H1 (cell line): ENCODE results near the gene DOCK11. TPM values are rescaled to one million over a fixed set of nuclear protein-coding genes. Genes with fewer than 3 reads are reported as not detected.

Experiments
- CTCF ChIA-PET: fragments of 300-600 bp; sonication (Branson Sonifier 250); formaldehyde crosslinking; loops from one replicate; lab custom pipeline; 2021; ENCODE audit not compliant: partially characterized antibody; lab: Charles Lee
- POLR2A ChIA-PET: fragments of 300-600 bp; sonication (Branson Sonifier 250); formaldehyde crosslinking; loops from one replicate; lab custom pipeline; 2021; ENCODE audit warnings: inconsistent platforms; ENCODE audit not compliant: partially characterized antibody; lab: Charles Lee
- DNase-seq, 2 experiments: peaks; one replicate each; pipeline versions ENCODE4 v3.0.0 to v3.0.0-alpha.2; 2010 to 2022; ENCODE audit warnings: low spot score in 2 of 2, low read depth in 1 of 2, mixed read lengths in 1 of 2
- FAIRE-seq: peaks from 2 replicates; lab custom pipeline; 2011; peaks lifted over from hg19 to GRCh38; lab: Jason Lieb, UNC
- H2AFZ ChIP-seq: 2 replicates; pipeline ENCODE4 v1.8.1; 2012; ENCODE audit warnings: low read length, inconsistent platforms
- H2AK5ac ChIP-seq: 2 replicates; pipeline ENCODE4 v1.6.1; 2013; ENCODE audit warnings: low read depth, low read length
- H2BK120ac ChIP-seq: replicated peaks from 2 replicates; pipeline ENCODE3; 2013; ENCODE audit warnings: low read depth, low read length, inconsistent platforms
- H2BK12ac ChIP-seq: 2 replicates; pipeline ENCODE4 v1.6.1; 2013; ENCODE audit warnings: low read depth, low read length
- H2BK15ac ChIP-seq: 2 replicates; pipeline ENCODE4 v1.6.1; 2013; ENCODE audit warnings: low read length
- H2BK20ac ChIP-seq: 2 replicates; pipeline ENCODE4 v1.6.1; 2013; ENCODE audit warnings: low read length
- H2BK5ac ChIP-seq: 2 replicates; pipeline ENCODE4 v1.6.1; 2013; ENCODE audit warnings: low read depth, low read length
- H3K14ac ChIP-seq: 2 replicates; pipeline ENCODE4 v1.6.1; 2013; ENCODE audit warnings: inconsistent platforms; ENCODE audit not compliant: insufficient read length
- H3K18ac ChIP-seq: 2 replicates; pipeline ENCODE4 v1.6.1; 2013; ENCODE audit warnings: low read length; ENCODE audit errors: extremely low read depth
- H3K23ac ChIP-seq: 2 replicates; pipeline ENCODE4 v1.6.1; 2013; ENCODE audit warnings: inconsistent platforms; ENCODE audit not compliant: insufficient read length
- H3K23me2 ChIP-seq: 2 replicates; pipeline ENCODE4 v1.6.1; 2013; ENCODE audit warnings: low read depth, low read length
- H3K27ac ChIP-seq: 2 replicates; pipeline ENCODE4 v1.6.1; 2011; ENCODE audit warnings: low read depth, low read length, inconsistent platforms
- H3K27me3 ChIP-seq, 4 experiments: replicated peaks in 1 of 4; 1 replicate in 1 of 4; 2 replicates in 3 of 4; pipeline versions ENCODE4 v1.6.1 to v1.8.1; 2011 to 2013; ENCODE audit warnings: low read length in 3 of 4, mild to moderate bottlenecking in 3 of 4, inconsistent platforms in 2 of 4, mixed read lengths in 2 of 4, moderate library complexity in 1 of 4; ENCODE audit not compliant: control insufficient read depth in 3 of 4, insufficient read depth in 3 of 4; ENCODE audit errors: extremely low read depth in 1 of 4
- H3K36me3 ChIP-seq, 4 experiments: 2 replicates each; pipeline versions ENCODE4 v1.6.1 to v1.8.1; 2011 to 2013; ENCODE audit warnings: mild to moderate bottlenecking in 4 of 4, low read length in 3 of 4, moderate library complexity in 2 of 4, control low read depth in 1 of 4, inconsistent platforms in 1 of 4; ENCODE audit not compliant: insufficient read depth in 4 of 4, control insufficient read depth in 2 of 4
- H3K4ac ChIP-seq: replicated peaks from 2 replicates; pipeline ENCODE3; 2013; ENCODE audit warnings: low read length, low read depth, mixed read lengths, inconsistent platforms; ENCODE audit not compliant: insufficient read length
- H3K4me1 ChIP-seq, 4 experiments: replicated peaks in 1 of 4; 1 replicate in 1 of 4; 2 replicates in 3 of 4; pipeline versions ENCODE4 v1.6.1 to v1.8.1; 2011 to 2013; ENCODE audit warnings: low read length in 3 of 4, inconsistent platforms in 2 of 4, mixed read lengths in 1 of 4; ENCODE audit not compliant: insufficient read depth in 4 of 4, control insufficient read depth in 3 of 4
- H3K4me2 ChIP-seq, 2 experiments: 2 replicates each; pipeline versions ENCODE4 v1.6.1 to v1.8.1; 2011 to 2013; ENCODE audit warnings: low read depth in 2 of 2, low read length in 2 of 2, control low read depth in 1 of 2, inconsistent platforms in 1 of 2, mild to moderate bottlenecking in 1 of 2; ENCODE audit not compliant: insufficient read depth in 1 of 2
- H3K4me3 ChIP-seq, 4 experiments: fragments of 200-600, 300-600 bp in 1 of 4; sonication (generic), shearing (Covaris generic), sonication (Bioruptor Twin) in 1 of 4; 2 replicates each; pipeline versions ENCODE4 v1.5.1 to v1.8.1; 2011 to 2016; ENCODE audit warnings: low read length in 4 of 4, low read depth in 3 of 4, control low read depth in 2 of 4, inconsistent platforms in 2 of 4, mild to moderate bottlenecking in 2 of 4, mixed read lengths in 1 of 4, moderate library complexity in 1 of 4; ENCODE audit not compliant: insufficient read depth in 2 of 4; ENCODE audit errors: extremely low read depth in 1 of 4
- H3K56ac ChIP-seq: replicated peaks from 2 replicates; pipeline ENCODE3; 2013; ENCODE audit warnings: low read depth, mild to moderate bottlenecking, mixed read lengths, low read length, inconsistent platforms; ENCODE audit not compliant: insufficient read length
- H3K79me1 ChIP-seq: 2 replicates; pipeline ENCODE4 v1.6.1; 2013; ENCODE audit warnings: low read depth, low read length, control low read depth
- H3K79me2 ChIP-seq, 2 experiments: 2 replicates each; pipeline versions ENCODE4 v1.6.1 to v1.8.1; 2012 to 2013; ENCODE audit warnings: low read length in 2 of 2, mild to moderate bottlenecking in 2 of 2, inconsistent platforms in 1 of 2; ENCODE audit not compliant: insufficient read depth in 2 of 2, control insufficient read depth in 1 of 2
- H3K9ac ChIP-seq, 4 experiments: replicated peaks in 1 of 4; 1 replicate in 1 of 4; 2 replicates in 3 of 4; pipeline versions ENCODE4 v1.6.1 to v1.8.1; 2011 to 2013; ENCODE audit warnings: low read depth in 3 of 4, low read length in 3 of 4, control low read depth in 2 of 4, mild to moderate bottlenecking in 2 of 4, moderate library complexity in 2 of 4, inconsistent platforms in 1 of 4; ENCODE audit errors: extremely low read depth in 1 of 4
- H3K9me3 ChIP-seq, 2 experiments: 2 replicates each; pipeline versions ENCODE4 v1.6.1 to v1.8.1; 2012 to 2013; ENCODE audit warnings: mild to moderate bottlenecking in 2 of 2, moderate library complexity in 2 of 2, control low read depth in 1 of 2, inconsistent platforms in 1 of 2, low read depth in 1 of 2, low read length in 1 of 2, mixed read lengths in 1 of 2; ENCODE audit not compliant: insufficient read depth in 2 of 2
- H4K20me1 ChIP-seq, 2 experiments: replicated peaks in 1 of 2; 2 replicates each; pipeline versions ENCODE3 to v1.8.1; 2011 to 2013; ENCODE audit warnings: inconsistent platforms in 2 of 2, low read length in 2 of 2, mild to moderate bottlenecking in 1 of 2; ENCODE audit not compliant: insufficient read depth in 2 of 2, control insufficient read depth in 1 of 2
- H4K5ac ChIP-seq: 2 replicates; pipeline ENCODE4 v1.6.1; 2013; ENCODE audit warnings: low read length, low read depth, mixed read lengths, inconsistent platforms; ENCODE audit not compliant: insufficient read length
- H4K8ac ChIP-seq: 2 replicates; pipeline ENCODE4 v1.8.0; 2013; ENCODE audit warnings: mild to moderate bottlenecking, moderate library complexity, low read length, inconsistent platforms; ENCODE audit not compliant: insufficient read depth; ENCODE audit errors: extremely low read depth
- H4K91ac ChIP-seq: replicated peaks from 2 replicates; pipeline ENCODE3; 2013; ENCODE audit warnings: low read length, mixed read lengths, inconsistent platforms; ENCODE audit not compliant: insufficient read length
- BCL11A ChIP-seq, 2 experiments: IDR thresholded peaks; one replicate each; pipeline ENCODE4 v1.6.1; 2011; ENCODE audit warnings: low read depth in 2 of 2, low read length in 2 of 2, mild to moderate bottlenecking in 2 of 2
- EP300 ChIP-seq, 2 experiments: IDR thresholded peaks; 1 replicate in 1 of 2; 2 replicates in 1 of 2; pipeline ENCODE4 v1.6.1; 2011 to 2012; ENCODE audit warnings: low read depth in 2 of 2, low read length in 2 of 2, mild to moderate bottlenecking in 2 of 2, borderline replicate concordance in 1 of 2, inconsistent platforms in 1 of 2, moderate library complexity in 1 of 2
- RFX5 ChIP-seq: IDR thresholded peaks from 2 replicates; pipeline ENCODE4 v1.6.1; 2011; ENCODE audit warnings: low read depth, low read length, improper control_type of control experiment, borderline replicate concordance
- RXRA ChIP-seq: IDR thresholded peaks from 2 replicates; pipeline ENCODE4 v1.6.1; 2011; ENCODE audit warnings: low read depth, mild to moderate bottlenecking, low read length, moderate library complexity; ENCODE audit not compliant: insufficient read depth
- SIRT6 ChIP-seq: IDR thresholded peaks from one replicate; pipeline ENCODE4 v1.7.1; 2012; ENCODE audit warnings: low read length, inconsistent platforms
- SUZ12 ChIP-seq: fragments of 200-600 bp; sonication (generic); IDR thresholded peaks from 2 replicates; pipeline ENCODE4 v1.6.1; 2012; ENCODE audit warnings: mild to moderate bottlenecking, inconsistent platforms, low read length, moderate library complexity, mixed read lengths
- TAF7 ChIP-seq: optimal IDR thresholded peaks from 2 replicates; pipeline ENCODE3; 2011; ENCODE audit warnings: low read depth, mild to moderate bottlenecking, inconsistent platforms, low read length, moderate library complexity, borderline replicate concordance
- WGBS, 2 experiments: shearing (Covaris generic) in 1 of 2; methylation state at CpG; one replicate each; pipeline versions ENCODE4 v1.1.6 to v1.1.7; 2013 to 2015; ENCODE audit warnings: low lambda C conversion rate in 2 of 2, mixed read lengths in 2 of 2, inconsistent platforms in 1 of 2, low coverage in 1 of 2, missing lambda C conversion rate in 1 of 2; ENCODE audit not compliant: insufficient replicate concordance in 2 of 2, insufficient coverage in 1 of 2, insufficient read length in 1 of 2; ENCODE audit errors: extremely low coverage in 1 of 2, missing lambda C conversion rate in 1 of 2; 5-methylcytosine and 5-hydroxymethylcytosine counted together
- polyA plus RNA-seq, 7 experiments: library from polyadenylated mRNA; depleted of rRNA in 3 of 7; stranded (reverse) in 5 of 7; unstranded in 2 of 7; fragments of >200 nt in 5 of 7; fragments of 200-250 nt in 2 of 7; gene quantifications; 1 replicate in 5 of 7; 2 replicates in 1 of 7; 4 replicates in 1 of 7; pipeline versions ENCODE4 v1.2.1 to v1.2.3, GENCODE V29; 2011 to 2013; ENCODE audit warnings: missing spikeins in 2 of 7, mixed read lengths in 2 of 7
- total RNA-seq: library from RNA; stranded (reverse); fragmentation: NEBNext Ultra II Directional; extraction: Animal tissue kit (Norgen Biotek cat#: 25700); gene quantifications from 2 replicates; pipeline ENCODE4 v1.2.1, GENCODE V29; 2021

DOCK11 gene
- total and polyA plus RNA-seq, 2 of the 8 experiments (the other 6 are each of a cell fraction or from before 2014, with no cell fraction given), result 4.9 to 12.0 TPM

DNA sequence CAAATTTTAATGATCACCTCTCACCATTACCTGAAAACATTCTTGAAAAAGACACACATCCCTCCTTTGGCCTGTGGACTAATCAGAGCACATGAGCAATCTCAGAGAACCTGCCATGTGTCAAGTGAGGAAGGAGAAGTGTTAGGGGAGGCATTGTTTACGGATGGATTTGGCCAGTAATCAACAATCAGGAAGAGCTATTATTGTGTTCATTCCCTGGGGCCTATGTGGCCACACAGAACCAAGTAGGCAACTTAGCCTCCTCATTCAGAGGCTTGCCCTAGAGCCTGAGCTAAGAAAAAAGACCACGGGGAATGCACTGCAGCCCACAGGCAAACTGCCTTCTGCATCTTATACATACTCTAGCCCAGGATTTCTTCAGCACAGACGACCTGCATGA lies 40.6 kb upstream of the DOCK11 start:
- no peak overlapping the region for H3K4ac ChIP-seq
- no peak overlapping the region for H2BK5ac ChIP-seq
- no peaks in the 10 kb centered on the region for H3K4me1 ChIP-seq
- no peaks in the 10 kb centered on the region for H3K23me2 ChIP-seq
- DNase-seq (no peak), FAIRE-seq (no peak)
- no peaks in the 10 kb centered on the region for H4K20me1 ChIP-seq
- H2BK120ac ChIP-seq, result no peak overlapping the region
- H3K4me3 ChIP-seq, result no peak overlapping the region
- no peak overlapping the region for H2AFZ ChIP-seq
- no peaks in the 10 kb centered on the region for H3K79me2 ChIP-seq
- H2AK5ac ChIP-seq, result no peak overlapping the region
- H2BK20ac ChIP-seq, result no peak overlapping the region
- no peak overlapping the region for H3K56ac ChIP-seq
- ChIA-PET CTCF (interaction anchor here (0.8 to 1.6 kb wide), 3 partner anchors 44 to 146 kb away, joined by 3 to 5 read pairs (median 3); no protein-coding TSS in a partner anchor), POLR2A (no interaction called here)
- WGBS, 2 experiments, result 88% methylated on average over 3 of the region's 3 CpGs; no CpG with 5 or more reads in 1 of the 2 experiments
- no peak overlapping the region for H4K5ac ChIP-seq
- H3K27ac ChIP-seq, result no peak overlapping the region
- H4K91ac ChIP-seq, result no peak overlapping the region
- H3K79me1 ChIP-seq, result no peaks in the 10 kb centered on the region
- H3K23ac ChIP-seq, result no peak overlapping the region
- no peak overlapping the region for H3K18ac ChIP-seq
- H3K9ac ChIP-seq, result no peak overlapping the region
- H4K8ac ChIP-seq, result no peak overlapping the region
- H3K27me3 ChIP-seq, result no peaks in the 10 kb centered on the region
- H2BK12ac ChIP-seq, result no peak overlapping the region
- no peak overlapping the region for H3K14ac ChIP-seq
- no peak overlapping the region for H2BK15ac ChIP-seq
- H3K36me3 ChIP-seq, result no peaks in the 10 kb centered on the region
- H3K9me3 ChIP-seq, result no peaks in the 10 kb centered on the region
- H3K4me2 ChIP-seq, result no peak overlapping the region
- TF ChIP-seq EP300 (IDR thresholded peaks at IDR 0.05; ENCODE audit: borderline replicate concordance in 1 of 2, low read depth in 2 of 2, low read length in 2 of 2) (no peak), SIRT6 (no peak), TAF7 (no peak), RXRA (no peak), BCL11A (IDR thresholded peaks at IDR 0.05; ENCODE audit: low read depth in 2 of 2, low read length in 2 of 2) (no peak), RFX5 (no peak), SUZ12 (no peak)
